ENCODE results near the gene TAGLN.

Gene TAGLN

DNA sequence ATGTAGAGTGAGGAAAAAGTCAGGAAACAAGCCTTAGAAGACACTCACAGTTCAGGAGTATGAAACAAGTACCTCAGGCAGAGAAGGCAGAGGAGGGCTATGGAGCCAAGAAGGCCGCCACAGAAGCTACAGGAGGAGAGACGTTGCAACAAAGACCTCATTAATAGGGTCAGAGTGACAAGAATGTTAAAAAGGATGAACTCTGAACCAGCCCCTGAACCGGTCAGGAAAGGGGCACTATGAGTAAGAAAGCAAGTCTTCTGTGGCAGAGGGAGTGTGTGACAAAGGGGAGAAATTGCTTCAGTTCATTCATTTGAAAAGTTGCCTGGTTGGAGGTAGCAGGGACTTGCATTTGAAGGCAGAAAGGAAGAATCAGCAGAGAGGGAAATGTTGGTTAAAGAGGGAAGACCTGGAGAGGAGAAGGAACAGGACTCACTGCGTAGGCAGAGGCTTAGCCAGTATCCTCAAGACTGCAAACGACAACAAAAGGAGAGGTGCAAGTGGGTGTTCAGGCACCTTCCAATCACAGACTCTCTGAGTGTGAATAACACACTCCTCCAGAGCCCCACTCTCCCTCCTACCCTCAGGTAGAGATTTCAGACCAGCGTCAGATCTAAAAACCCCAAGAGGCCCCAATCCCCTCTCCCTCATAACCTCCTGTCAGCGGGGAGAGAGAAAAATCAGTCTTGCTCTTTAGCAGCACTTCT, 15.4 kb downstream of the TAGLN start:
- DNase-seq (ENCODE audit: low read depth), result no peak

DNA sequence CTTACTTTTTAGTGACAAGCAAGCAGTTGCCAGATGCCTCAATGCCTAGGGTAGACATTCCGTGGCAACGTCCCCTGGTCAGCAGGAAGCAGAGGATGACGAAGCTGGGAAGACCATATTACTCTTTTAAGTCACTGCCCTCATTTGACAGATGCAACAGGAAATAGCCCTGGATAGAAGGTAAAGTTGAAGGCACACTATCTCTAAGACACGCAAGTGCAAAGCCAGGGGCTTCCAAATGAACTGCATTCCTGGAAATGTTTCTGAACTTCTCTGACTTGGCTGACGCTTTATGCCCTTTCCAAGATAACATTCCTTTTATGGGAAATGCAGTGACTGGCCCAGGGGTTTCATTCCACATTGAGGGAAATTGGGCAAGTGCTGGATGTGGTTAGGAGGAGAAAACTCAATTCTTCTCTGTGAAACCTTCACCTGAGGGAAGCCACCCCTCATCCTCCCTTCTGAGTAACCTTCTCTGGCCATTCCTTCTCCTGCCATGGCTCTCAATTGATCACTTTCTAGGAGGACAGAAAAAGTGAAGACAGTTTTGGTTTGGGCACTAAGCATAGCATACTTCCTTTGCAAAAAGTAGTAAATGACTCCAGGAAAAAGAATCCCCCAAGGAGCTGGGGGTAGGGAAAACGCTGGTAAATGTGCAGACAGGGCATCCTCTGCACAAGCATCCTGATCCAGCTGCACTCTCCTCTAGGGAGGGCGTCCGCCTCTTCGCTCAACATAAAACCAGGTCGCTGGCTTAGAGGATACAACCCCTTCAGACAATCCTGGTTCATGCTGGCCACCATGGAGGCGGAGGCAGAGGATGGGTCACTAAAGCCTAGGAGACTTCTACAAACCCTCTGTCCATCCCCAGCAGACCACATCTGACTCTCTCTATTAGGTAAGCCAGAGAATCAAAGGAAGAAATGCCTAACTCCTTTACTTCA, 18.2 kb downstream of the TAGLN start:
- no peak for DNase-seq (ENCODE audit: low read depth)

DNA sequence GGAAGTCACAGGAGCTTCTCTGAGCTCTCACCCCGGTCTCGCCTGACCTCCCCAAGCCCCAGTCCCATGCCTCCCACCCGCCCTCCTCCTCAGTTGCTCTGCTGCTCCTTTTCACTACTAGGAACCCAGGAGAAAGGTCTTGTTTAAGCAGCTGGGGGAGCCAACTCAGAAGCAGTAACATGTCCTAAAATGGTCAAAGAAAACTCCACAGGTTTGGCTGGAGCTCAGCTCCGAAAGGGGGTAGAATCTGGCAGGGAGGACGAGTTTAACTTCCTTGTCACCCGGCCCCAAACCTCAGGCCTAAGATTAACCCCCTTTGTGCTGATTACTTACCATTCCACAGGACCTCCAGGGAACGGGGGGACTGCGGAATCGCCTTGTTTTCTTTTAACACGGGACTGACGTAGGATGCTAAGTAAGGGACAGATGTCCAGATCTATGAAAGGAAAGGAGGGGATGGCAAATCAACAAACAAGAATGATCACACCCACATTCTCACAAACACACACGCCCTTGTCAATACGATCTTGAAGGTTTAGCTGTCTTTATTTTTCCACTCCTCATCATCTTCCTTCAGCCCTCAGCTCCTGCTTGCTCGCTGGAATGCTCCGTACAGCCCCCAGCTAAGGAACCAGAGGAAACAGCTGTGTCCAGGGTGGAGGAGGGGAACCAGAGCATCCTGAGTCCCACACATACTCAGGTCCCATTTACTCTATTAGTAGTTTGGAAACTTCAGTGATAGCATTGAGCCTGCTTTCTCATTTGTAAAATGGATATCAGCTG, 19.2 kb downstream of the TAGLN start:
- no peak for DNase-seq (ENCODE audit: low read depth)

DNA sequence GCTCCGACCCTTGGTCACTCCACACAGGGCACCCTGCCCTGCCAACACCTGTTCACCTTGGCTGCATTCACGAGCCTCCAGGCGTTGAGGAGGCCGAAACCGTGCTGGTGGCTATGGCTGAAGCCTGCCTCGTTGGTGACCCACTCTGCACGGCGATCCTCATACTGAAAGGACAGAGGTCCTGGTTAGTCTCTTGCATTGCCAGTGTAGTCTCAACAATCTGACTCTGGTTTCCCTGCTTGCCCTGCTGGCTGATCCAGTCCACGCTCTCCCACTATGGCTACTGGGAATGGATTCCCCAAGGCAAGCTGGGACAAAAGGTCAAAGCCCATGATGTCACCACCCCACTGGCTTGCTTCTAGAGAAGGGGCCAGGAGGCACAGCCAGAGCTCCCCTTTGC, 19.8 kb downstream of the TAGLN start:
- no peak for DNase-seq (ENCODE audit: low read depth)

DNA sequence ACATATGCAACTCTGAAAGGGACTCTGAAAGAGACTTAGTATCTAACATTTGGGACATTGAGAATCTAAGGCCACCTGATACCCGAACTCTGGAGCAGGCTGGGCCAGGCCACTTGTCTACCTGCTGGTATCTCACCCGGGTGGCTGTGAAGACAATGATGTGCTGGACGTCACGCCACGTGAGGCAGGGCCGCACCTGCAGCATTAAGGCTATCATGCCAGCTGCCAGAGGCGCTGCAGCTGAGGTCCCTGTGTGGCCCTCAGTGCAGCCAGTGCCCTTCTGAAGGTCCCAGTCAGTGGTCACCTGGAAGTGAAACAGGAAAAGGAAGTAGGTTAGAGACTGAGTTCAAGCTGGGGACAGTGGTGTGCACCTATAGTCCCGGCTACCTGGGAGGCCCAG, 20.3 kb downstream of the TAGLN start:
- DNase-seq (ENCODE audit: low read depth), result no peak

GRCh38 chr11:117219995-117220394, 20.8 kb downstream of the TAGLN start:
- no peak for DNase-seq (ENCODE audit: low read depth)

DNA sequence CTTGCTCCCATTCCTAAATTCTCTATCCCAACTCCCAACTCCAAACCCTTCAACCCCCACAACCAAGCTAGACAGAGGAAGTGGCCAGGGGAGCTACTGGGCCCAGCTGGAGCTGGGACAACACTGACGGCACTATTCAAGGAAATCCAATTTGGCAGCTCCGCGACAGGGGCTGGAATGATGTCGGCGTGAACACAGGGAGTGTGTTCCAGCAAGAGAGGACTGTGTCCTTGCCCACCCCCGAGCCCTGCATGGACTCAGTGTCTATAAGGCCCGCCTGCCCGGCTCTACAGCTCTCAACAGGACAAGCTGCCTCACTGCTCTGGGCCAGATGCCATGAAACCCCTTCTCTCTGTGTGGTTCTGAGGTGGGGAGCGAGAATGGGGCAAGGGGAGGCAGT, 21.4 kb downstream of the TAGLN start:
- no peak for DNase-seq (ENCODE audit: low read depth)

- DNase-seq (ENCODE audit: low read depth), result no peak
Measured at GRCh38 chr11:117220999-117221774, 22.0 kb downstream of the TAGLN start.

DNA sequence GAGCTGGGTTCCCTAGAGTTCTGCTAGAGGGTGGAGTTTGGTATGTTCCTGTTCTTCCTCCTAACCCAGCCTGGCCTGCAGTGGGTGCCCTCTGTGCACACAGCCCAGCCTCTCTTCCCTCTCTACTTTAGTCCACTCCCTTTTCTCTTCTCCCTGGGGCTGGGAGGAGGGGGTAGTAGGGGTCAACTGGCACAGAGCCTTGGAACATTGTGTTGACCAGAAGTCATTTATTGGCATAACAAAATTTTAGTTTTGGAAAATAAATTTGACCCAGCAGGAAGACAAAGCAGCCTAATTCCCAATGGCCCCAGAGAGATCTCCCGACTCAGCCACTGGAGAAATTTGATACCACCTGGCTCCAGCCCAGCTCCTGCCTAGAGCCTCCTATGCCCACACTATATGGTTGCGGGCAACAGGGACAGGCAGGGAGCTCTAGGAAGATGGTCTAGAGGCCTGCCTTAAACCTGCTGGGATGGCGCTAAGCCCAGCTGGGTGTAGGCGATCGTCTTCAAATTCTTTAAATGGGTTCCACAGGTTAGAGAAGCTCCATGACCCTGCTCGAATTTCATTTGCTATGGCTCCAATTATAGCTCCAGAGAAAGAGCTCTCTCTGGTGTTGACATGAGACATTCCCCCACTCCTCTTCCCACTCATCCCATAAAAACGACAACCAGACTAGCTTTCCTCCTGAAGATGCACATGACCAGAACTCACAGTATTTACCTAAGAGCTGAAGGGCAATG, 22.8 kb downstream of the TAGLN start:
- no peak for DNase-seq (ENCODE audit: low read depth)

DNA sequence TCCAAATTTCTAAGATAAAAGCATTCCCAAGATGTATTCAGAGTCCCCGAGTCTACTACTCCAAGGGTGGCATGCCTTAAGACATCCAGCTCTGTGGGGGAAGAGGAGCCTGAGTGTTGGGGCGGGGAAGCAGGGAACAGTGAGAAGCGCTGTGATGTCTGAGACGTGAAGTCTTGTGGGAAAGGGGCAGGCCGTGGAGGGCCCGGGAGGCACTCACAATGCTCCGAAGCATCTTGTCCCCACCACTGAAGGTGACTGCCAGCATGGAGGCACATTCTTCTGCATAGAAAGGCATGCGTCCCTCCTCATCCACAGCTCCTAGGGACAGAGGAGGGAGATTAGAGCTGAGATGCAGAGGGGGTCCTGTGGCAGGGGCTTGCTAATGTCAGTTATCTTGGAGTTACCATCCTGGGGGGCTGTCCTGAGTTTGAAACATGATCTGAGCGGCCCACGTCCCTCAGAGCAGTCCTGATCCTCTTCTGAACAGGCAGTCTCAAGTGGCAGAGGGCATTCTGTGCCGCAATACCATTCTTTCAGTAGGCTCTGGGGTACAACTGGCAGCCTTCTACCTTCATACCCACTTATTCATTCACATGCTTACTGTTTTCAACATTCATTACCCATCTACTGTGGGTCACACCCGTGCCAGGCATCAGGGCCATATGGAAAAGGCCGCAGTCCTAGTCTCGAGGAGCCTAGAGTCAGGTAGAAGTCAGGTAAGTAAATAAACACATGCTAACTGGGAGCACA, 24.0 kb downstream of the TAGLN start:
- no peak for DNase-seq (ENCODE audit: low read depth)

GRCh38 chr11:117223741-117224689, 24.8 kb downstream of the TAGLN start:
- no peak for DNase-seq (ENCODE audit: low read depth)

GRCh38 chr11:117225553-117226170, 26.5 kb downstream of the TAGLN start:
- DNase-seq (ENCODE audit: low read depth), result no peak

DNA sequence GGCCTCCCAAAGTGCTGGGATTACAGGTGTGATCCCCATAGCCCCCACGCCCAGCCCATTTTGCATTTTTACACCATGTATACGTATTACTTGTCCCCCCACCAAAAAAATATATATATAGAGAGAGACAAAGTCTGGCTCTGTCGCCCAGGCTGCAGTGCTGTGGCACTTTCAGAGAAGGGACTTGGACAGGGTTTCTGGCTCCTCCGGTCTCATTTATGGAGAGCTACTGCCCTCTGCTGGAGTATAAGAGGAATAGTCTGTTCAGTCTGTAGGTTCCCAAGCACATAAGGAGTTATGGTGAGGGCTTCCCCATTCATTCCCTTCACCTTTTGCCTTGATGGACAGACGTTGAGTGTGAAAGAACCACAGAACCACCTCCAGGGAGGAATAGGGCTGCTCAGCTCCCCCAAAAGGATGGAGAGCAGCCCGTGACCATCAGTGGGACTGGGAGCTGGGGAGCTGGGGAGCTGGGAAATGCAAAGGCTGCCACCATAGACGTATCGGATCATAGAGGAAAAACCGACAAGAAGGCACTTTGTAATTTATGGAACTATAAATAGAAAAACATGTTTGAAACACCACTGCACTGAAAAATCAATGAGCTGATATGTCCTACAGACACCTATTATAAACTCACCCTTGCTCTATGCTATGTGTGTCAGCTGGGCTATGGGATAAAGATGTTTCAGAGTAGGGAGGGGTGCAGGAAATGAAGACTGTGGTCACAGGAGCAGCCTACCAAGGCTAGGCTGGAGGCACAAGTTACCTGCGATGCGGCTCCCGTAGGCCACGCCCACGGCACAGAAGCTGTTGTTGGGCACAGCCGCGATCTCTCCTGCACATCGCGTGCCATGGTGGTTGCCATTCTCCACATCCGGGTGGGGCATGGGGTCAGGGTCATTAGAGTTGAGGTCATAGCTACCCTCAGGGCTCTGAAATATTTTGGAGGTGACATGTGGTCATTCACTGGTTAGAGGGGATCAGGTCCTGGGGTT, 27.5 kb downstream of the TAGLN start:
- no peak for DNase-seq (ENCODE audit: low read depth)

- no peak for DNase-seq (ENCODE audit: low read depth)
Measured at GRCh38 chr11:117228091-117228490, 28.9 kb downstream of the TAGLN start.

DNA sequence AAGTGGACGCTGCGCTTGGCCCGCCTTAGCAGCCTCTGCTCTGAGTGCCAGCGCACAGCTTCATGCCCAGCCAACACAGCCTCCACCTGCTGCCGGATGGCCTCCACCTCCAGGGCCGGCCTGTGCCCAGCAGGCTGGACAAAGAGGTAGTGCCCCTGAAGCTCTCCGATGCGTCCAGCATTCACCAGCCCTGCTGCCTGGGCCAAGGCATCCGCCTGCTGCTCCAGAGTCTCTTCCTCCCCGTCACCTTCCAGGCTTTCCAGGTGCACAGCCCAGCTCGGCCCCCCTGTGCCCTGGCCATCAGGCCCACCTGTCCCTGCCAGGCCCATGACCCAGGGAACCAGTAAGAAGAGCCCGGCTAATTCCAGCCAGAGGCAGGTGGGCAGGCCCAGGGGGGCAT, 30.2 kb downstream of the TAGLN start:
- no peak for DNase-seq (ENCODE audit: low read depth)

DNA sequence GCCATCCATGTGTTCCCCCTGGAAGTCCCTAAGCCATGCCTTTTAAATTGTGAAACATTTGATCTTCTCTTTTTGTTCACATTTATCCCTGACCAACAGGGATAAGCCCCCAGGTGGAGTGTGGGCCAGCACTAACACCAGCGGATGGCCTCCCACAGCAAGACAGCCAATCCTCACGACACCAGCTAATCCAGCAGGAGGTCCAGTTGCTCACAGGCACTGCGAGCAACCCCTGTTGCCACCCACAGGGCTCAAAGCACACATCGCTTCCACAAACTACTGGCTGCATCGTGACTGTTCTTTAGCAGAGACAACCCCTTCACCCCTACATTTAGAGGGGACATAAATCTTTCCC, 30.7 kb downstream of the TAGLN start:
- DNase-seq (ENCODE audit: low read depth), result no peak

DNA sequence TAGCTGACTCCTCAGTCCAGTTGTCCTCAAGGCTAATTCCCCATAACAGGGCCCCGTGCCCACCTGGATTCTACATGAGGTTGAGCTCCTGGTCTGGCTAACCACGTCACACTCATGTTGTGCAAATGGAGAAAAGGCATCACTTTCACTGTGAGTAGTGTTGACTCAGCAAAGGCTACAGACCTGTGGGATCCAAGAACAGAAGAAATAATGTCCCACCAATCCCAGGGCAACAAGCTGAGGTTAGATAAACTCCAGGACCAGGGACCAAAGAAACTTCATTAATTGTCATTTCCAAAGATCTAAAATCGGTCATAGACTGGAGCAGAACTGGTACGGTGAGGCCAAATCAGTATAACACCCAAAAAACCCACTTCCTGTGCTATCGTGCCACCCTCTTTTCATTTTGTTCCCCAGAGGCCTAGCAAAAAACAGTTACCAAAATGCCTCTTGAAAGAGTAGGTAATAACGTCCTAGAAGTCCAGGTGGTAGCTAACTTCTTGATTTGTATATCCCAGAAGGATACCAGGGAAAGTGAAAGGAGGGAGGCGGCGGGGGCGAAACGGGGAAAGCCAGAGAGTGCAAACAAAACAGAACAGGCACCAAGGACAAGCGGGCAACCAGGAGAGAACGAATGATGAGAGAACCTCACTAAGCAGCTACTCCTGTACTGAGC, 31.3 kb downstream of the TAGLN start:
- DNase-seq (ENCODE audit: low read depth), result no peak
